ENCODE data around the gene JAZF1.

JAZF1 gene

GRCh38 chr7:28008171-28008570 lies 172.4 kb downstream of the JAZF1 start:
- H3K9me3 ChIP-seq (ENCODE audit: control insufficient read depth, insufficient read depth, low read length) = no peaks in the 10 kb centered on the region
- no peak overlapping the region for H3K4me2 ChIP-seq (ENCODE audit: low read length)
- no peak overlapping the region for H3K27ac ChIP-seq (ENCODE audit: low read depth, low read length)
- H3K4me3 ChIP-seq (ENCODE audit: low read length) = no peak overlapping the region
- H4K20me1 ChIP-seq (ENCODE audit: control insufficient read depth, insufficient read depth, low read depth, low read length) = no peaks in the 10 kb centered on the region
- H3K9me2 ChIP-seq (replicated peaks; ENCODE audit: control insufficient read depth, low read length) = no peaks in the 10 kb centered on the region
- no peaks in the 10 kb centered on the region for H3K27me3 ChIP-seq (ENCODE audit: control insufficient read depth, low read length)
- H3K4me1 ChIP-seq (ENCODE audit: control insufficient read depth, low read length) = peaks cover 5% of the 10 kb centered on the region; the same call in 1 of the 2 replicates
- H3F3A ChIP-seq (ENCODE audit: control insufficient read depth, insufficient read depth) = no peaks in the 10 kb centered on the region
- H3K79me2 ChIP-seq (ENCODE audit: control insufficient read depth, low read length) = peaks cover 9% of the 10 kb centered on the region; the same call in 1 of the 2 replicates
- 0 out of 2 replicates have a peak, but pooled peaks cover 6% of the 10 kb centered on the region for H3K36me3 ChIP-seq (ENCODE audit: control insufficient read depth, low read length)
- TF ChIP-seq EZH2phosphoT487 (IDR thresholded peaks at IDR 0.05; ENCODE audit: borderline replicate concordance, low read length) (no peak), CTCF (IDR thresholded peaks at IDR 0.05; ENCODE audit: low read depth, low read length, poor library complexity, severe bottlenecking) (no peak)

- Histone ChIP-seq H3F3A (ENCODE audit: control insufficient read depth, insufficient read depth) (no peaks in the 10 kb centered on the region), H3K4me3 (ENCODE audit: low read length) (no peak overlapping the region), H3K27ac (ENCODE audit: low read depth, low read length) (no peak overlapping the region), H3K79me2 (ENCODE audit: control insufficient read depth, low read length) (peaks cover 22% of the 10 kb centered on the region), H3K4me2 (ENCODE audit: low read length) (no peak overlapping the region), H3K27me3 (ENCODE audit: control insufficient read depth, low read length) (no peaks in the 10 kb centered on the region), H4K20me1 (ENCODE audit: control insufficient read depth, insufficient read depth, low read depth, low read length) (no peaks in the 10 kb centered on the region), H3K9me2 (replicated peaks; ENCODE audit: control insufficient read depth, low read length) (no peaks in the 10 kb centered on the region), H3K9me3 (ENCODE audit: control insufficient read depth, insufficient read depth, low read length) (no peaks in the 10 kb centered on the region), H3K36me3 (ENCODE audit: control insufficient read depth, low read length) (0 out of 2 replicates have a peak, but pooled peaks cover 6% of the 10 kb centered on the region), H3K4me1 (ENCODE audit: control insufficient read depth, low read length) (peaks cover 5% of the 10 kb centered on the region; the same call in 1 of the 2 replicates)
- TF ChIP-seq CTCF (IDR thresholded peaks at IDR 0.05; ENCODE audit: low read depth, low read length, poor library complexity, severe bottlenecking) = no peak
- TF ChIP-seq EZH2phosphoT487 (IDR thresholded peaks at IDR 0.05; ENCODE audit: borderline replicate concordance, low read length) = no peak
These were observed 174.1 kb downstream of the JAZF1 start for GRCh38 chr7:28006491-28006890.

- H4K20me1 ChIP-seq (ENCODE audit: control insufficient read depth, insufficient read depth, low read depth, low read length) = no peaks in the 10 kb centered on the region
These were observed 174.8 kb downstream of the JAZF1 start for GRCh38 chr7:28005847-28006231.

More at GRCh38 chr7:28005847-28006231, 174.8 kb downstream of the JAZF1 start:
- H3K4me3 ChIP-seq (ENCODE audit: low read length) = no peak overlapping the region
- no peaks in the 10 kb centered on the region for H3K9me2 ChIP-seq (replicated peaks; ENCODE audit: control insufficient read depth, low read length)
- H3K79me2 ChIP-seq (ENCODE audit: control insufficient read depth, low read length) = peaks cover 29% of the 10 kb centered on the region
- 0 out of 2 replicates have a peak, but pooled peaks cover 6% of the 10 kb centered on the region for H3K36me3 ChIP-seq (ENCODE audit: control insufficient read depth, low read length)
- TF ChIP-seq CTCF (IDR thresholded peaks at IDR 0.05; ENCODE audit: low read depth, low read length, poor library complexity, severe bottlenecking) (no peak), EZH2phosphoT487 (IDR thresholded peaks at IDR 0.05; ENCODE audit: borderline replicate concordance, low read length) (no peak)
- H3K9me3 ChIP-seq (ENCODE audit: control insufficient read depth, insufficient read depth, low read length) = no peaks in the 10 kb centered on the region
- no peaks in the 10 kb centered on the region for H3F3A ChIP-seq (ENCODE audit: control insufficient read depth, insufficient read depth)
- no peak overlapping the region for H3K27ac ChIP-seq (ENCODE audit: low read depth, low read length)
- no peak overlapping the region for H3K4me2 ChIP-seq (ENCODE audit: low read length)
- no peaks in the 10 kb centered on the region for H3K27me3 ChIP-seq (ENCODE audit: control insufficient read depth, low read length)
- peaks cover 5% of the 10 kb centered on the region; the same call in 1 of the 2 replicates for H3K4me1 ChIP-seq (ENCODE audit: control insufficient read depth, low read length)

Data from DOHH2 (cell line).